GM11168 (cell line): Measurements from ENCODE around the gene CES4A.
"Not testable (repeated sequence)": the region's sequence is repeated elsewhere in the genome, so short reads cannot be mapped to it uniquely, and the experiment has no call there.

Experiments
- in situ Hi-C: fragments of 300-500 bp; cut with MboI; formaldehyde crosslinking; loops from one replicate; pipeline ENCODE4 v1.12.0; 2022; ENCODE audit warnings: low sequenced_read_pairs; ENCODE audit not compliant: unreplicated experiment

Gene CES4A

DNA sequence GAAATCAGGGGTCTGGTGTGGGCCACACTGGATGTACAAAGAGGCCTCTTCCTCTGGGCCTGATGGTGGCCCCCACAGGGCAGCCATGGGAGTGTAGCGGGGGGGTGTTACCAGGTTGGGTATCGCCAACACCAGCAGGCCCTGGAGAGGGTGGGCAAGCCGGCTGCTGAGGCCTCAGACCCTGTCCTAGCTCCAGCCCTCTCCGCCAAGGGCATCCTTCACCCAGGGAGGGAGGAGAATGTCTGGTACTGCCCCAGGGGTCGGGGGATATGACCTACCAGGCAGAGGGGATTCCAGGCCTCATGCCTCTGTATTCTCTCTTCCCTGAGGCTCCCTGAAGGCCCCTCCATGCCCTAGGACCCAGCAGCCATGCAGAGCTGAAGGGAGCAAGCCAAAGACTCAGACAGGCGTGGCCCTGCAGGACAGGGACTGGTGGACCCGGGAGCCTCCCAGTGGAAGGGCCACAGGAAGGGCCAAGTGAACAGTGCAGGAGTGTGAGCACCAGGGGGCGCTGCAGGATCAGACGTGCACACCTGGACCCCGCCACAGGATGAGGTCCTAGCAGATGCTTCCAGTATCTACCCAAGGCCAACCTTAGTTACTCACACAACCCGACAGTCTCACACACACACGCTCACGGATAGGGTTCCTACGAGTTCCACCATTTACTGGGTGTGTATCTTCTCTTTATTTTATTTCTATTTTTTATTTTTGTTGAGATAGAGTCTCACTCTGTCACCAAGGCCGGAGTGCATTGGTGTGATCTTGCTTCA is 10.9 kb upstream of the CES4A start:
- in situ Hi-C loops, result loop anchor here (10.0 kb wide), 1 partner anchor 177 kb away; the partner anchor contains the start of genes B3GNT9, FBXL8 and TRADD

DNA sequence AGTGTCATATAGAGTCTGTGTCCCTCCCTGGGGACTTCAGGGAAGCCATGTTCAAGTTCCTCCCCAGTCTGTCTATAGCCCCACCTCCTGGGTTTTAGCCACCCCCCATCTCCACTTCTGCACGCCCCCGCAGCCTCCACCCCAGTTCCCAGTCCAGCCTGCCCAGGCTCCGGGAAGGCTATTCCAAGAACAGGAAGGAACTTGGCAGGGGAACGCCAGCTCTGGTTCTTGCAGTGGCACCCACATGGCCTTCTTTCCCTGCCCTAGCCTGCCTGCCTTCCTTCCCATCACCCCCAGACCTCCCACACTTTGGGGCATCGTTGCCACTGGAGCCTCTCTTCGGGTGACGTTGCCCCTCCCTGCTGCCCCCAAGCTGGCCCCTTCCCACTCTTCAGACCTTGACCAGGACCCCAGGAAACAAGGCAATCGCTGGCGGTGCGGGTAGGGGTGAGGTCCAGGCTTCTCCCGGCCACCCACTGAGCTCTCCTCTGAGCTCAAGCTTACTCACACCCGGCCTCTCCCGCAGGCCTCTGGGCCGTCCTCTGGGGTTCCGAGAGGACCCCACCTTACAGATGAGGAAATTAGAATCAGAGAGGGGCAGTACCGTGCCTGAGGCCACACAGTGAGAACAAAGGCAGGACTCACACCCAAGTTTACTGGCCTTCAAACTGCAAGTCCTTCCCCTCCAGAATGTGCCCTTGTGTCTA is 9.2 kb upstream of the CES4A start:
- in situ Hi-C loops, result loop anchor here (10.0 kb wide), 1 partner anchor 176 kb away; the partner anchor contains the start of genes B3GNT9, FBXL8 and TRADD

DNA sequence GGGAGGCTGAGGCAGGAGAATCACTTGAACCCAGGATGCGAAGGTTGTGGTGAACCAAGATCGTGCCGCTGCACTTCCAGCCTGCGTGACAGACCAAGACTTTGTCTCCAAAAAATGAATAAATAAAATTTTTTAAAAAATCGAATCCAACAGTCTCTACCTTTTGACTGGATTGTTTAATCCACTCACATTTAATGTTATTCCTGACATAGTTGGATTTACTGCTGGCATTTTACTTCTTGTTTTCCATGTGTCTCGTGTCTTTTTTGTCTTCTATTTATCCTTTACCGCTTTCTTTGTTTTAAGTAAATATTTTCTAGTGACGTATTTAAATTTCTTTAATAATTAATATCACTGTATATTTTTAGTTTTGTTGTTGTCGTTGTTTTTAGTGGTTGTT is 5.4 kb upstream of the CES4A start:
- in situ Hi-C loops, result no loop called here

DNA sequence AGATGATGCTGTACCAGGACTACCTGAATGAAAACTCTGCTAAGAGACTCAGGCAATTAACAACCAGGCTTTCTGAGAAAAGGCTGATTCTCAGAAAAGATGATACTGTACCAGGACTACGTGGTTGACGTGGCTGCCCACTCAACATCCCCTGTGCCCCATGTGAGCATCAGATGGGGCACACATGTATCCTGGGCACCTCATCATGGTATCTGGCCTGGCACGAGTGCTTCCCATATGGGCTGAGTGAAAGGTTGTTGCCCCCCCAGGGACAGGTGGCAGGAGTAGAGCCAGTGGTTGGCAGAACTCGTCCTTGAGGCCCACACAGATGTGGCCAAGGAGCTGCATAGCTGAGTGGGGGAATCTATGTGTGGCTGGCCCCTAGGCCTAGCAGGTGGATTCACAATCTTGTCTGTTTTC is 3.5 kb upstream of the CES4A start:
- in situ Hi-C loops, result no loop called here

DNA sequence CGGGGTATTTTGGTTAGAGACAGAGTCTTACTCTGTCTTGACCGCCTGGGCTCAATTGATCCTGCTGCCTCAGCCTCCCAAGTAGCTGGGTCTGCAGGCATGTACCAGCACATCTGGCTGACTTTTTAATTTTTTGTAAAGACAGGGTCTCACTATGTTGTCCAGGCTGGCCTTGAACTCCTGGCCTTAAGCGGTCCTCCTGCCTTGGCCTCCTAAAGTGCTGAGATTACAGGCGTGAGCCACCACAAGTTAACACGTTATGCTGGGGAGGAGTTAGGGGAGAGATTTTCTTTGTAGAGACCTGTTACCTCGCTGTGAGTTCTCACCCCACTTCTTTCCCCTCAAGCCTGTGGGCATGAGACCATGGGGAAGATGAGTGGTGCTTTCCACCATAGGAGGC is 1.8 kb upstream of the CES4A start:
- in situ Hi-C loops, result no loop called here

DNA sequence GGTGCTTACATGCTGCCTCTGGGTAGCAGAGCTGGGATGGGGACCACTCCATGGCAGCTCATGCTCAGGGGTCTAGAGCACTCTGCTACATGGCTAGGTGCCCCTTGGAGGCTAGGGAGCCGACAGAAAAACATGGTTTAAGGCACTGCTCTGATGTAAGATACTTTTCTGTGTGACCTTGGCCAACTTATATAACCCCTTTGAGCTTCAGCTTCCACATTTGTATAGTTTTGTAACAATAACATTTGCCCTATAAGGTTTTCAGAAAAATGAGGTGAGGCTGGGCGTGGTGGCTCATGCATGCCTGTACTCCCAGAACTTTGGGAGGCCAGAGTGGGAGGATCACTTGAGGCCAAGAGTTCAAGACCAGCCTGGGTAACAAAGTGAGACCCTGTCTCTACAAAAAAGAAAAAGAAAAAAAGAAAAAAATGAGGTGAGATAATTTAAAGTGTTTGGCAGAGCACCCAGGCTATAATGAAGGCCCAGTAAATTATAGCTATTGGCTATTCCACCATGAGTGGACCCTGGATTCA is 3.2 kb downstream of the CES4A start:
- in situ Hi-C loops, result no loop called here

DNA sequence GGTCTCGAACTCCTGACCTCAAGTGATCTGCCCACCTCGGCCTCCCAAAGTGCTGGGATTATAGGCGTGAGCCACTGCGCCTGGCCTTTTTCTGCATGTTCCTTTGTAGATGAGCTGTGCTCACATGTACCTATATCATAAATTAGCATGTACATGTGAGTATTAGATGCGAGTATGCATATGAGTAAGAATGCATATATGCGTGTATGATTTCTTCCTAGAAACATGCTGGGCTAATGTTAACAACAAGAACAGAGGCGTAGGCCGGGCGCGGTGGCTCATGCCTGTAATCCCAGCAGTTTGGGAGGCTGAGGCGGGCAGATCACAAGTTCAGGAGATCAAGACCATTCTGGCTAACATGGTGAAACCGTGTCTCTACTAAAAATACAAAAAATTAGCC is 5.2 kb downstream of the CES4A start:
- in situ Hi-C loops, result not testable (repeated sequence)

DNA sequence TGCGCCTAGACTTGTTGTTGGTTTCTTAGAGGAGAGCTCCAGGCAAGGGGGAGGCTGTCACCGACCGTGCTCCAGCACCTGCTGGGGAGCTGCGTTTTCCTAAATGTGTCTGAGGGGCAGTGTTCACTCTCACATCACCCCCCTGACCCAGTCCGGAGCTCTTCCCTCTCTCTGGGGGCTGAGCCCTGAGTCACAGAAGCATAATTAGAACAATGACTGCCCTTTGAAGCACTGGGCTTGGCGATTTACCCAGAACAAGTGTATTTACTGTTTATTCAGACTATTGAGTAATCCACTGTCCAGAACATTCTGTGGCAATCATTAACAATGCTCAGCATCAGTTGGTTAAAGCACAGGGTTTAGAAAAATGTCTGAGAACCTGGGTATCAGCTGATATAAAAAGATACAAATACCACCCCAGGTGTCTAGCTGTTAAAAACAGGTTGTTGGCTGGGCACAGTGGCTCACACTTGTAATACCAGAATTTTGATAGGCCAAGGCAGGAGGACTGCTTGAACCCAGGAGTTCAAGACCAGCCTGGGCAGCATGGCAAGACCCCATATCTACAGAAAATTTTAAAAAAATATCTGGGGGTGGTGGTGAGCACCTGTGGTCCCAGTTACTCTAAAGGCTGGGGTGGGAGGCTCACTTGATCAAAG is 8.1 kb downstream of the CES4A start:
- in situ Hi-C loops, result no loop called here

DNA sequence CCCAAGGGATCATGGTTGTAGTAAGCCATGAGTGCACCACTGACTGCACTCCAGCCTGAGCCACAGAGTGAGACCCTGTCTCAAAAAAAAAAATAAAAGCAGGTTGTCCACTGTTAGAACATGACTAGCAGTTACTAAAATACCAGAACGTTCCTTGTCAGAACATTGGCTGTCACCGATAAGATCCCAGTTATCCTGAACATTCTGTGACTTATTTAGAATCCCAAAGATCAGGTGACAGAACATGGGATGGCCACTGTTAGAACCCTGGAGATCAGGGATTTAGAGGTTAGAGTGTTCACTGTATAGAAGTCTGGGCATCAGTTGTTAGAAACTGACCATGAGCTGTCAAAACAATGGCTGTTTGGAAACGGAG is 8.6 kb downstream of the CES4A start:
- in situ Hi-C loops, result no loop called here

DNA sequence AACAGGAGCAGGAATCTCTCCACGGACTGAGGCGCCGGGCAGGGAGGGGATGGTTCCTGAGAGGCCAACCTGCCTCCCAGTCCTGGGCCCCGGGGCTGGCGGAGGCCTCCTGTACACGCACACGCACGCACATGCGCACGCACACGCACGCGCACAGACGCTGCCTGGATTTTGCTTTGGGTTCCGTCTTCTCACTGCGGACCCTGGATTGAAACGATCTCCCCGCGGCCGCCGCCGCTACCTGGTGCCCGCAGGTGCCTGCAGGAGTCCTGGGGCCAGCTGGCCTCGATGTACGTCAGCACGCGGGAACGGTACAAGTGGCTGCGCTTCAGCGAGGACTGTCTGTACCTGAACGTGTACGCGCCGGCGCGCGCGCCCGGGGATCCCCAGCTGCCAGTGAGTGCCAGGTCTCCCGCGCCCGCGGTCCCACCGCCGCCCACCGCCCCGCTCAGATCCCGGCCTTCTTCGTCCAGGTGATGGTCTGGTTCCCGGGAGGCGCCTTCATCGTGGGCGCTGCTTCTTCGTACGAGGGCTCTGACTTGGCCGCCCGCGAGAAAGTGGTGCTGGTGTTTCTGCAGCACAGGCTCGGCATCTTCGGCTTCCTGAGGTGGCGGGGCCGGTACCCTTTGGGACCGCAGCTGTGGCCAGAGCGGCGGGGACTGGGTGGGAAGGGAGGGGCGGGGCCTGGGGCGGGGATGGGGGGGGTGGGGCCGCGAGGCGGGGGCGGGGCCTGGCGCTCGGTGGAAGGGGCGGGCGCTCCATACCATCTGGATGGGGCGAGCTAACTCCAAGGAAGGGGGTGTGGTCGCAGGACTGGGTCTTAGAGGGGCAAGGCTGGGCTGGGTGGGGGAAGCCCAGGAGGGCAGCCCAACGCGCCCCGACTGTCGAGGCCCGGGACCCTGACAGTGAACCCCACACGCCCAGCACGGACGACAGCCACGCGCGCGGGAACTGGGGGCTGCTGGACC is 12.3 kb downstream of the CES4A start:
- in situ Hi-C loops, result no loop called here

DNA sequence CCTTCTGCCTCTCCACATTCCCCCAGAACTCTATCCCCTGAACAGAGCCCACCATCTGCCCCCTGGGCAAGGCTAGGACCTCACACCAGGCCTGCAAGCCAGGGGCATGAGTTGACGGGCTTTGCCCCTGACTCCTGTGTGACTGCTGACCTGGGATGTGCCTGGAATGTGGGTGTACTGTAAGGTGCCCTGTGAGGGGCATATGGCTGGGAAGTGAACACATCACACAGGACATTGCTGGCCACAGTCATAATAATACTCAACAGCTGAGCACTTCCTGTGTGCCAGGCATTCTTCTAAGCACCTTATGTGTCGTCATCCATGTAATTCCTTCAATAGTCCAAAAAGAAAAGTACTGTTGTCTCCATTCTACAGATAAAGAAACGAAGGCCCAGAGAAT is 13.3 kb downstream of the CES4A start:
- in situ Hi-C loops, result no loop called here

DNA sequence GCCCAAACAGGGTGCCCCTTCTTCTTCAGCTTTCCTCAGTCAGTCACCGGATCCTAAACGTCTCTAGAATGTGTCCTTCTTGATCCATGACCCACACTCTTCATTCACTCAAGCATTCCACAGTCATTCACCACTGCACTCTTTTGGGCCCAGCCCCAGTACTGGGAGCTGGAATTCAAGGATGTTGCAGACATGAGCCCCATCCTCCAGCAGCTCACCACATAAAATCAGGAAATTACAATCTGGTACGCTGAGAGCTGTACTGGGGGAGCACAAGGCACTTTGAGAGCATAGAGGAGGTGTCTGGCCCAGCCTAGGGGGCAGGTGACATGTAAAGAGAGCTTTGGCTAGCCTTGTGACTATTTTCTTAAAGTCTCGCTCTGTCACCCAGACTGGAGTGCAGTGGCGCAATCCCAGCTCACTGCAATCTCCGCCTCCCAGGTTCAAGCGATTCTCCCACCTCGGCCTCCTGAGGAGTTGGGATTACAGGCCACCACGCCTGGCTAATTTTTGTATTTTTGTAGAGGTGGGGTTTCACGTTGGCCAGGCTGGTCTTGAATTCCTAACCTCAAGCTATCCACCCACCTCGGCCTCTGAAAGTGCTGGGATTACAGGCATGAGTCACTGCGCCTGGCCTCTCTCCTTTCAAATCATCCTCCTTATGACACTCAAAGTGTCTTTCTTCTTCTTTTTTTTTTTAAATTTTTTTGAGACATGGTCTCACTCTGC is 18.7 kb downstream of the CES4A start:
- in situ Hi-C loops, result no loop called here

DNA sequence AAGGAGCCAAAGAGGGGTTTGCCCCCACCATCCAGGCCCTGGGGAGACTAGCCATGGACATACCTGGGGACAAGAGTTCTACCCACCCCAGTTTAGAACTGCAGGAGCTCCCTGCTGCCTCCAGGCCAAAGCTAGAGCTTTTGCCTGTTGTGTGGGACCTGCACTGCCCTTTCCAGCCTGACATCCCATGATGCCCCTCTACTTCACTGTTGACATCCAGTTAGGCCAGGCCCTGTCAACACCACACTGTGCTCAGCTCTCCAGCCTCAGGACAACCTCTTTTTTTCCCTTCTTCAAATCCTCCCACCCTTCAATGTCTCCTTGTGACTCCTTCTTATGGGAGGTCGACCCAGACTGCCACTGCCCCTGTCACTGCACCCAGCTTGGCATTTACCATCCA is 20.8 kb downstream of the CES4A start:
- in situ Hi-C loops, result no loop called here

DNA sequence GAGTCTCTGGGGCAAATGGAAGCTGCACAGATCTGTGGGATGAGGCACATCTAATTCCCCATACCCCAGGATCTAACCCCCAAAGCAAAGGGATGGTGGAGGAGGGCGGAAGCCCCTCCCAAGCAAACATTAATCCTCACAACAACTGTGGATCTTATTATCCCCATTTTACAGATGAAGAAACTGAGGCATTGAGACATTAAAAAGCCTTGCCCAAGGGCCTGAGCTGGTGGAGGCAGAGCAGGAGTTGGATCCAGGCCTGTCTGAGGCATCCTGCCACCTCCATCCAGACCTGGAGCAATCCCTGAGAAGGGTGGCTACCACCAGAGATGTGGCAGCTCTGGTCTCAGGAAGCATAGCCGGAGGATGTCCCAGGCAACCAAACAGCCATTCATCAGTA is 22.9 kb downstream of the CES4A start:
- in situ Hi-C loops, result loop anchor here (5.0 kb wide), 1 partner anchor 146 kb away; the partner anchor contains the start of genes FBXL8 and TRADD

DNA sequence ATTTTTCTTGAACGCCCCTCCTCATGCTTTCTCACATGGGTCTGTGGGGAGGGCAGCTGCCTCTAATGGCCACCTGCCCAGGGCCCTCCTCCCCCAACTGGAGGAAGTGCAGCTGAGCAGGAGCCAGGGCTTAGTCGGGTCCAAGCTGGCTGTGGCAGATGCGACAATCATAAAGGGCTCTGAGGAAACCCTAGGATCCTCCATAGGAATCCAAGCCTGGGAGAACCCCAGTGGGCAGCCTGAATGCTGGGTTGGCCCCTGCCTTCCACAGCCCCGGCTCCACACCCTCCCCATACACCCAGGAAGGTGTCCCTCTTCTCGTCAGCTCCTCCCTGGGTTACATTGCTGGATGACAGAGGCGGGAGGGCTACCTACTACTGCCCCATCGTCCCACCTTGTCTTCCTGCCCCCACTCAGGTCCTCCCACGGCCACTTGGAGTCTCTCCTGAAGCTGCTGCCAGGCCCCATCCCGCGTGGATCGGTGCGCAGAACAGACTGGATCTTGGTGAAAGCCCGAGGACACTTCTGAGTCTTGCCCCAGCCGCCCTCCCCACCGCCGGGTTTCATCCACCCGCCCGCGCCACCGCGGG is 24.9 kb downstream of the CES4A start:
- in situ Hi-C loops, result loop anchor here (5.0 kb wide), 1 partner anchor 144 kb away; the partner anchor contains the start of genes FBXL8 and TRADD

DNA sequence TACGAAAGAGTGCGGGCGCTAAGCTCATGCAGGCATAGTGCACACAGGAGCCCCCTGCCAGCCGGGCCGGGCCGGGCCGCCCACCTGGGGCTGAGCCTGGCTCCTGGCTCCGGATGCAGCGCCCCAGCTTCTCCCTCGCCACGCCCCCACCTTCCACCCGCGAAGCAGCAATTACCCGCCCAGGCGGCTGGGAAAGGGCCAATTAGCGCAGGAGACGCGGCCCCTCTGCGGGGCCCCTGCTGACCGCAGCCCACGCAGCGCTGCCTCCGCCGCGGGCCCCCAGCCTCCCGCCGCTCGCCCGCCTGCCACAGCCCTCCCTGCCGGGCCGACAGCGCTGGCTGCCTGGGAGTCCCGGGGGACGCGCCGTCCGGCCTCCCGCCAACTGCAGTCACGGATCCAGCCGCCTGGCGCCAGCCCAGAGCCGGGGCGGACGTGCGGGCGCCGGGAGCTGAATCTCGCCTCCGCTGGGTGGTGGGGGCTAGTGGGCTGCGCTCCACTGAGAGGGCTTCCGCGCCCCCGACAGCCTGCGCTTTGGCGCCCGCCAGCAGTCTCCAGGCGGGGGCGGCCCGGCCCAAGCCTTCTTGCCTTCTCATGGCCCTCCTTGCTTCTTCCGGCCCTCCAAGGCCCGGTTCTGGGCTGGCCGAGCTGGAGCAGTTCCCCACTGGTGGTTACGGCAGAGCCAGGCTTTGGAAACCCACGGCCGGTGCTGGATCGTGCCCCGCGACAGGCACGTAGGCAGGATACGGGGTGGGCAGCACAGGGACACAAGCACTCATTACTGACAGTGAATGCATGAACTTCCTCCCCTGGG is 25.6 kb downstream of the CES4A start:
- in situ Hi-C loops, result loop anchor here (5.0 kb wide), 1 partner anchor 143 kb away; the partner anchor contains the start of genes FBXL8 and TRADD

DNA sequence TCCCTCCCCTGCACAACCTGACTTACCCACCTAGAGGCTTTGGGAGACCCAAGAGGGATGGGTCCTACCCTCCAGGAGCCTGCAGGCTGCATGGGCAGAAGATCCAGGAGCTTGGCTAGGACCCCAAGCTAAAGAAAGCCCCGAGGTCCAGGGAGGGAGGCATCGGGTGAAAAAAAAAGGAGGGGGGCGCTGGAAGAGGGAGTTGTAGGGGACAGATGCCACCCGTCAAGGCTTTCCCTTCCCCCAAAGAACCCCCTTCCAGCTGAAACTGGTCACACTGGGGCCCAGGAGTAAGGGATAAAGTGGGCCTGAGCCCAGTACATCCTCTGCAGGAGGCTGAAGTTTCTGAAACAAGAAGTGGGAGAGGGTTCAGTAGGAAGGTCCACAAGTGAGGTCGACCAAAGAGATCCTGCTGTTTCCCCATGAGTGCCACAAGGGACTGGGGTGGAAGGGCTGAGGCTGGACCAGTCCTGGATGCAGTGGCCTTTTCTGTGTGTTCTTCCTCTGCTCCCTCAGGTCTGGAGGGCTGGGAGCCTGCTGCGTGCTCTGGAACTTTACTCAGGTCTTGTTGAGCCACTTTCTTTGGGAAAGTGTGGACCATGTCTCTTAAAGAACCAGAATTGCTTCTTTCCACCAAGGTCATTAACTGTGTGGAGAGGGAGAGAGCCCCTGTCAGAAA is 26.4 kb downstream of the CES4A start:
- in situ Hi-C loops, result loop anchor here (5.0 kb wide), 1 partner anchor 143 kb away; the partner anchor contains the start of genes FBXL8 and TRADD
